AG10803 (cell line): ENCODE results near the gene CCDC18.
"Not testable (repeated sequence)": the region's sequence is repeated elsewhere in the genome, so short reads cannot be mapped to it uniquely, and the experiment has no call there.

ENCODE experiments used
- DNase-seq: peaks from one replicate; pipeline ENCODE4 v3.0.0; 2010; ENCODE audit warnings: low read depth
- H3K4me3 ChIP-seq: 2 replicates; pipeline ENCODE4 v1.5.1; 2011; ENCODE audit warnings: mild to moderate bottlenecking, low read length, control low read depth
- TF ChIP-seq, protein P1 (sequence below): conservative IDR thresholded peaks from 2 replicates; pipeline ENCODE4 v1.5.1; 2011; ENCODE audit warnings: mild to moderate bottlenecking, low read length, control low read depth, inconsistent platforms

The CCDC18 gene

DNA sequence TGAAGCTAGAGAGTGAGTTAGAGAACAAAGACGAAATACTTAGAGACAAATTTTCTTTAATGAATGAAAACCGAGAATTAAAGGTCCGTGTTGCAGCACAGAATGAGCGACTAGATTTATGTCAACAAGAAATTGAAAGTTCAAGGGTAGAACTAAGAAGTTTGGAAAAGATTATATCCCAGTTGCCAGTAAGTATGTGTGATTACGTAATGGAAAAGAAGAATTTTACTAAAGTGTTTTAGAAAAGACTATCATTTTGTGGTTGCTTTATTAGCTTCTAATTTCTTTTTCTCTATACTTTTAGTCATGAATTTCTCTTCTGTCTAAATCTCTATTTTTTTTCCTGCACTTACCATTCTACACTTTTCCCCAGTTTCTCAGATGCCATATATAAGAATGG lies 26.7 kb downstream of the CCDC18 start:
- peak; percentile 5 for DNase-seq
- TF ChIP-seq, protein P1, sequence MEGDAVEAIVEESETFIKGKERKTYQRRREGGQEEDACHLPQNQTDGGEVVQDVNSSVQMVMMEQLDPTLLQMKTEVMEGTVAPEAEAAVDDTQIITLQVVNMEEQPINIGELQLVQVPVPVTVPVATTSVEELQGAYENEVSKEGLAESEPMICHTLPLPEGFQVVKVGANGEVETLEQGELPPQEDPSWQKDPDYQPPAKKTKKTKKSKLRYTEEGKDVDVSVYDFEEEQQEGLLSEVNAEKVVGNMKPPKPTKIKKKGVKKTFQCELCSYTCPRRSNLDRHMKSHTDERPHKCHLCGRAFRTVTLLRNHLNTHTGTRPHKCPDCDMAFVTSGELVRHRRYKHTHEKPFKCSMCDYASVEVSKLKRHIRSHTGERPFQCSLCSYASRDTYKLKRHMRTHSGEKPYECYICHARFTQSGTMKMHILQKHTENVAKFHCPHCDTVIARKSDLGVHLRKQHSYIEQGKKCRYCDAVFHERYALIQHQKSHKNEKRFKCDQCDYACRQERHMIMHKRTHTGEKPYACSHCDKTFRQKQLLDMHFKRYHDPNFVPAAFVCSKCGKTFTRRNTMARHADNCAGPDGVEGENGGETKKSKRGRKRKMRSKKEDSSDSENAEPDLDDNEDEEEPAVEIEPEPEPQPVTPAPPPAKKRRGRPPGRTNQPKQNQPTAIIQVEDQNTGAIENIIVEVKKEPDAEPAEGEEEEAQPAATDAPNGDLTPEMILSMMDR, result no peak
- no peak overlapping the region for H3K4me3 ChIP-seq

DNA sequence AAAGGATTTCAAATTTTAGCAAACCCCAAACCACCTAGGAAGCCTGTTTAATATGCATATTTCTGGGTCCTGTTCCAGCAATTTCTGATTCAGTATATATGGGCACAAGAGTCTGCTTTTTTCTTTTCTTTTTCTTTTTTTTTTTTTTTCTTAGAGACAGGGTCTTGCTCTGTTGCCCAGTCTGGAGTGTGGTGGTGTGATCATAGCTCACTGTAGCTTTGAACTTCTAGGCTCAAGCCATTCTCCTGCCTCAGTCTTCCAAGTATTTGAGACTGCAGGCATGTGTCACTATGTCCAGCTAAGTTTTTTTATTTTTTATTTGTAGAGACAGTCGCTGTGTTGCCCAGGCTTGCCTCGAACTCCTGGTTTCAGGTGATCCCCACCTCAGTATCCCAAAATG lies 34.8 kb downstream of the CCDC18 start:
- TF ChIP-seq, protein P1, result no peak
- no peak for DNase-seq
- H3K4me3 ChIP-seq, result no peak overlapping the region

DNA sequence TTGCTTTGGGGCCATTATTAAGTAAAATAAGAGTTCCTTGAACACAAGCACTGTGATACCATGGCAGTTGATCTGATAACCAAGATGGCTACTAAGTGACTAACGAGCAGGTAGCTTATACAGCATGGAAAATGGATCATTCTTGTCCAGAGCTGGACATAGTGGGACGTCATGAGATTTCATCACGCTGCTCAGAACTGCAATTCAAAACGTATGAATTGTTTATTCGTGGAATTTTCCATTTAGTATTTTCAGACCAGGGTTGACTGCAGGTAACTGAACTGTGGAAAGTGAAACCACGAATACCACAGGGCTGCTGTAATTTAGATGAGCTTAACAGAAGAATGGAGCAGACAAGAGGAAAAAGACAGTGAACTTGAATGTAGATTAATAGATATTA lies 38.9 kb downstream of the CCDC18 start:
- H3K4me3 ChIP-seq, result no peak overlapping the region
- no peak for DNase-seq
- TF ChIP-seq, protein P1, result no peak

DNA sequence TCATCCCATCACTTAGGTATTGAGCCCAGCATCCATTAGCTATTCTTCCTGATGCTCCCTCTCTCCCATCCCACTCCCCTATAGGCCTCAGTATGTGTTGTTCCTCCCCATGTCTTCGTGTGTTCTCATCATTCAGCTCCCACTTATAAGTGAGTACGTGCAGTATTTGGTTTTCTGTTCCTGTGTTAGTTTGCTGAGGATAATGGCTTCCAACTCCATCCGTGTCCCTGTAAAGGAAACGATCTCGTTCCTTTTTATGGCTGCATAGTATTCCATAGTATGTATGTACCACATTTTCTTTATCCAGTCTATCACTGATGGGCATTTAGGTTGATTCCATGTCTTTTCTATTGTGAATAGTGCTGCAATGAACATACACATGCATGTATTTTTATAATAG lies 40.2 kb downstream of the CCDC18 start:
- H3K4me3 ChIP-seq, DNase-seq: not testable (repeated sequence)

DNA sequence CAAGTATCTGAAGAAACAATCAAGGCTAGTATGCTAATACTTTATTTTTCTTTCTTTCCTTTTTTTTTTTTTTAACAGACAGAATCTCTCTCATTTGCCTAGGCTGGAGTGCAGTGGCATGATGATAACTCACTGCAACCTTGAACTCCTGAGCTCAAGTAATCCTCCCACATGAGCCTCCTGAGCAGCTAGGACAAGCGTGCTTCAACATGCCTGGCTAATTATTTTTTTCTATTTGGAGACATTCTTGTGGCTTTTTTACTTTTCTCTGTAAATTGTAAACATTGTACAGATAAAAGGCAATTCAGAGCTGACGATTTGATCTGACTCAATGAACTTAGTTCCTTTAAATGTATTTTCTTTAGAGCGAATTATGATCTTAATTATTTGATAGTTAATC lies 41.4 kb downstream of the CCDC18 start:
- TF ChIP-seq, protein P1, result no peak
- DNase-seq, result peak; percentile 7
- H3K4me3 ChIP-seq, result no peak overlapping the region

DNA sequence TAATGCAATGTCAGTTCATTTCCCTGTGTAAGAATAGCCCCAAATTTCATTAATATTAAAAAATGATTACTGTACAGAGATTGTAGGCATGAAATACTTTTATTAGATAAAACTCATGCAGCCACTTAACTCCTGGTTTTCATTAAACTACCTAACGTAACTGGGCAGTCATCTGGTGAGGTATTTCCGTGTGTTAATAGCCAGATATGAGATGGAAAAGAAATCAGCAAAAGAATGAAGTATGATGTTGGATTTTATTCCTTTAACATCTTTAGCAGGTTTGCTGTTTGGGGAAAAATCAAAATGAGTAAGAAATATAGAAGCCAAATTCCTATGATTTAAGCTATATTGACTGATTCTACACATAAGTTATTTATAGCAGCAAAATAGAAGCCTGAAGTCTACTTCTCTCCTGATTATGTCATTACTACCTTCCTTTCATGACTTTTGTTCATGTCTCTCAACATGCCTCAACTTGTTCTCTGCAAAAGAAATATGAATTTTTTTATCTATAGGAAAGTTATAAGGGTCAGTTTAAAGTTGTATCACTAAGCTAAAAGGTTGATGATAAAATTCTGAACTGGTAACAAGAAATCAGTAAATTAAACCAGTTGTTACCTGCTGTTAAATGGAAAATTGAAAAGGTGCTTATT lies 42.6 kb downstream of the CCDC18 start:
- DNase-seq, result no peak
- H3K4me3 ChIP-seq, result no peak overlapping the region
- TF ChIP-seq, protein P1, result no peak

DNA sequence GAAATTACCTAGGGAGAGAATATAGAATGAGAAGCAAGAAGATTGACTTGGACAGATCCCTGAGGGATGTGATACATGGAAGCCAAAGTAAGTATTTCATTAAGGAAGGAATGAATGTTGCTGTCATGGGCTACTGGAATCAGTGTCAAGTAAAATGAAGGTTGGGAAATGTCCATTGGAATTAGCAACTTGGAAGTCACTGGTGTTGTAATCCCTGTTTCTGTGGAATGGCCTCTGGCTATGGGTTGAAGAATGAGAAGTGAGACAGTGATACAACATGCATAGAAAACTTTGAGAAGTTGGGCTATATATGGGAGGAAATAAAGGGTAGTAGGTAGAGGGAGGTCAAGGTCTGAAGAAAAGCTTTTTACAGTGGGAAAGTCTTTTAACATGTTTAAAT lies 54.7 kb downstream of the CCDC18 start:
- TF ChIP-seq, protein P1, result no peak
- DNase-seq, result peak; percentile 7
- no peak overlapping the region for H3K4me3 ChIP-seq

DNA sequence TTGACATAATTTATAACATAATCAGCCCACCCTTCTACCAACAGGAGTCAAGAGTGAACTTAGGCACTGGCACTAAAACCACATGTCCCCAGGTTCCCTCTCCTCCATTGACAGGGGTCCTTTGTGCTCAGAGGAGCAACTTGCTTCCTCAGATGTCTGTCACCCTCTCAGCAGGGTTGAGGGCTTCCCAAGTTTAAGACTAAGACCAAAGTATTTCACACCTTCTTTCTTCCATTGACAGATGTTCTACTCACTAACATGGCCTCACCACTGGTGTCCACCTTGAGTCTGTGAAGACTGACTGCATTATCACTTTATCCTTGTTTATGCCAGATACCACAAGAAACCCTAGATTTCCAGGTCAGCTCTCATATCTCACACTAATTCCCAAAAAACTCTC lies 56.5 kb downstream of the CCDC18 start:
- TF ChIP-seq, protein P1, result no peak
- DNase-seq, result no peak

More for the DNA sequence above, 56.5 kb downstream of the CCDC18 start:
- H3K4me3 ChIP-seq, result no peak overlapping the region
